ENCODE data around the gene GADL1. TPM values are rescaled to one million over a fixed set of nuclear protein-coding genes. Genes with fewer than 3 reads are reported as not detected.

GADL1 gene
- total RNA-seq, 2 donors from 2014 or later: not detected

GRCh38 chr3:30694668-30695067 is 199.8 kb downstream of the GADL1 start:
- Mint-ChIP-seq H3K4me3 (no peak overlapping the region), H3K27me3 (no peaks in the 10 kb centered on the region), H3K4me1 (ENCODE audit: low read depth in 2 of 2) (peaks cover 32 to 42% of the 10 kb centered on the region in 2 donors), H3K9me3 (no peaks in the 10 kb centered on the region), H3K27ac (peak overlapping the region; percentile 26 to 61), H3K36me3 (peaks cover 35% of the 10 kb centered on the region)
- no peak for ATAC-seq
- no peak for DNase-seq (ENCODE audit: low spot score)

GRCh38 chr3:30694148-30694547 is 200.3 kb downstream of the GADL1 start:
- Mint-ChIP-seq H3K27me3 (no peaks in the 10 kb centered on the region), H3K27ac (peak overlapping the region; percentile 26 to 61), H3K4me1 (ENCODE audit: low read depth in 2 of 2) (peaks cover 34 to 45% of the 10 kb centered on the region in 2 donors), H3K4me3 (no peak overlapping the region), H3K9me3 (no peaks in the 10 kb centered on the region), H3K36me3 (peaks cover 39% of the 10 kb centered on the region)
- ATAC-seq: no peak
- DNase-seq (ENCODE audit: low spot score): no peak

- Mint-ChIP-seq H3K27ac (peak overlapping the region; percentile 53 to 68), H3K9me3 (no peaks in the 10 kb centered on the region), H3K27me3 (no peaks in the 10 kb centered on the region), H3K4me3 (no peak overlapping the region), H3K4me1 (ENCODE audit: low read depth in 2 of 2) (peaks cover 40 to 50% of the 10 kb centered on the region in 2 donors), H3K36me3 (peaks cover 42% of the 10 kb centered on the region)
- DNase-seq (ENCODE audit: low spot score): no peak
- ATAC-seq: peak; percentile 83 to 88
Measured at GRCh38 chr3:30693470-30694120, 200.9 kb downstream of the GADL1 start.

GRCh38 chr3:30692498-30693130 is 201.8 kb downstream of the GADL1 start:
- no peak for ATAC-seq
- no peak overlapping the region for H3K4me3 Mint-ChIP-seq
- no peaks in the 10 kb centered on the region for H3K27me3 Mint-ChIP-seq
- peak overlapping the region; percentile 53 to 68 for H3K27ac Mint-ChIP-seq
- H3K9me3 Mint-ChIP-seq: no peaks in the 10 kb centered on the region
- DNase-seq (ENCODE audit: low spot score): no peak
- peaks cover 50% of the 10 kb centered on the region for H3K36me3 Mint-ChIP-seq
- peaks cover 45 to 57% of the 10 kb centered on the region in 2 donors for H3K4me1 Mint-ChIP-seq (ENCODE audit: low read depth in 2 of 2)

GRCh38 chr3:30691944-30692343 is 202.5 kb downstream of the GADL1 start:
- Mint-ChIP-seq H3K9me3 (no peaks in the 10 kb centered on the region), H3K36me3 (peaks cover 53% of the 10 kb centered on the region), H3K4me1 (ENCODE audit: low read depth in 2 of 2) (peaks cover 40 to 54% of the 10 kb centered on the region in 2 donors), H3K27ac (peak overlapping the region; percentile 53 to 68), H3K4me3 (no peak overlapping the region), H3K27me3 (no peaks in the 10 kb centered on the region)
- ATAC-seq: no peak
- DNase-seq (ENCODE audit: low spot score): no peak

- no peak for ATAC-seq
- peak overlapping the region; percentile 68 to 73 for H3K27ac Mint-ChIP-seq
- no peak for DNase-seq (ENCODE audit: low spot score)
- no peak overlapping the region for H3K4me3 Mint-ChIP-seq
- H3K9me3 Mint-ChIP-seq: no peaks in the 10 kb centered on the region
- peaks cover 40 to 54% of the 10 kb centered on the region in 2 donors for H3K4me1 Mint-ChIP-seq (ENCODE audit: low read depth in 2 of 2)
- peaks cover 53% of the 10 kb centered on the region for H3K36me3 Mint-ChIP-seq
- H3K27me3 Mint-ChIP-seq: no peaks in the 10 kb centered on the region
Measured at GRCh38 chr3:30691249-30691880, 203.1 kb downstream of the GADL1 start.

- Mint-ChIP-seq H3K36me3 (peaks cover 48% of the 10 kb centered on the region), H3K4me1 (ENCODE audit: low read depth in 2 of 2) (peaks cover 43 to 53% of the 10 kb centered on the region in 2 donors), H3K27ac (peak overlapping the region; percentile 68 to 73), H3K27me3 (no peaks in the 10 kb centered on the region), H3K4me3 (no peak overlapping the region), H3K9me3 (no peaks in the 10 kb centered on the region)
- ATAC-seq: no peak
- DNase-seq (ENCODE audit: low spot score): no peak
Measured at GRCh38 chr3:30690199-30690598, 204.3 kb downstream of the GADL1 start.

GRCh38 chr3:30688776-30689641 is 205.5 kb downstream of the GADL1 start:
- Mint-ChIP-seq H3K4me1 (ENCODE audit: low read depth in 2 of 2) (peaks cover 45 to 58% of the 10 kb centered on the region in 2 donors), H3K4me3 (peak overlapping the region; percentile 41), H3K27ac (peak overlapping the region; percentile 68 to 73), H3K9me3 (no peaks in the 10 kb centered on the region), H3K36me3 (peaks cover 44% of the 10 kb centered on the region), H3K27me3 (no peaks in the 10 kb centered on the region)
- DNase-seq (ENCODE audit: low spot score): no peak
- peak; percentile 63 to 74 for ATAC-seq

GRCh38 chr3:30687930-30688570 is 206.4 kb downstream of the GADL1 start:
- Mint-ChIP-seq H3K9me3 (no peaks in the 10 kb centered on the region), H3K36me3 (peaks cover 43% of the 10 kb centered on the region), H3K4me3 (no peak overlapping the region), H3K27ac (peak overlapping the region; percentile 68 to 73), H3K4me1 (ENCODE audit: low read depth in 2 of 2) (peaks cover 46 to 60% of the 10 kb centered on the region in 2 donors), H3K27me3 (no peaks in the 10 kb centered on the region)
- DNase-seq (ENCODE audit: low spot score) (no peak), ATAC-seq (no peak)

- no peak overlapping the region for H3K4me3 Mint-ChIP-seq
- no peak for ATAC-seq
- H3K9me3 Mint-ChIP-seq: no peaks in the 10 kb centered on the region
- peaks cover 37% of the 10 kb centered on the region for H3K36me3 Mint-ChIP-seq
- peaks cover 54 to 65% of the 10 kb centered on the region in 2 donors for H3K4me1 Mint-ChIP-seq (ENCODE audit: low read depth in 2 of 2)
- H3K27ac Mint-ChIP-seq: peak overlapping the region in 1 of 2 donors; percentile 90
- no peaks in the 10 kb centered on the region for H3K27me3 Mint-ChIP-seq
- DNase-seq (ENCODE audit: low spot score): no peak
Measured at GRCh38 chr3:30686799-30687198, 207.7 kb downstream of the GADL1 start.

GRCh38 chr3:30686176-30686575 is 208.3 kb downstream of the GADL1 start:
- Mint-ChIP-seq H3K4me1 (ENCODE audit: low read depth in 2 of 2) (peaks cover 60 to 71% of the 10 kb centered on the region in 2 donors), H3K36me3 (peaks cover 37% of the 10 kb centered on the region)

GRCh38 chr3:30685267-30685667 is 209.2 kb downstream of the GADL1 start:
- Mint-ChIP-seq H3K4me3 (peak overlapping the region; percentile 15), H3K27me3 (no peaks in the 10 kb centered on the region), H3K27ac (peak overlapping the region; percentile 71 to 90), H3K9me3 (no peaks in the 10 kb centered on the region), H3K36me3 (peaks cover 37% of the 10 kb centered on the region), H3K4me1 (ENCODE audit: low read depth in 2 of 2) (peaks cover 61 to 72% of the 10 kb centered on the region in 2 donors)
- ATAC-seq (peak in 1 of 2 donors; percentile 71), DNase-seq (ENCODE audit: low spot score) (no peak)

More at GRCh38 chr3:30686176-30686575, 208.3 kb downstream of the GADL1 start:
- Mint-ChIP-seq H3K9me3 (no peaks in the 10 kb centered on the region), H3K27ac (peak overlapping the region; percentile 71 to 90), H3K4me3 (no peak overlapping the region), H3K27me3 (no peaks in the 10 kb centered on the region)
- no peak for ATAC-seq
- DNase-seq (ENCODE audit: low spot score): no peak

- peaks cover 58 to 71% of the 10 kb centered on the region in 2 donors for H3K4me1 Mint-ChIP-seq (ENCODE audit: low read depth in 2 of 2)
- H3K27ac Mint-ChIP-seq: peak overlapping the region; percentile 71 to 90
- H3K36me3 Mint-ChIP-seq: peaks cover 34% of the 10 kb centered on the region
- no peaks in the 10 kb centered on the region for H3K9me3 Mint-ChIP-seq
- H3K4me3 Mint-ChIP-seq: peak overlapping the region; percentile 19
- no peaks in the 10 kb centered on the region for H3K27me3 Mint-ChIP-seq
- no peak for DNase-seq (ENCODE audit: low spot score)
- no peak for ATAC-seq
Measured at GRCh38 chr3:30684356-30684755, 210.1 kb downstream of the GADL1 start.
